ENCODE measurements around the gene NOTCH2.

Gene NOTCH2

DNA sequence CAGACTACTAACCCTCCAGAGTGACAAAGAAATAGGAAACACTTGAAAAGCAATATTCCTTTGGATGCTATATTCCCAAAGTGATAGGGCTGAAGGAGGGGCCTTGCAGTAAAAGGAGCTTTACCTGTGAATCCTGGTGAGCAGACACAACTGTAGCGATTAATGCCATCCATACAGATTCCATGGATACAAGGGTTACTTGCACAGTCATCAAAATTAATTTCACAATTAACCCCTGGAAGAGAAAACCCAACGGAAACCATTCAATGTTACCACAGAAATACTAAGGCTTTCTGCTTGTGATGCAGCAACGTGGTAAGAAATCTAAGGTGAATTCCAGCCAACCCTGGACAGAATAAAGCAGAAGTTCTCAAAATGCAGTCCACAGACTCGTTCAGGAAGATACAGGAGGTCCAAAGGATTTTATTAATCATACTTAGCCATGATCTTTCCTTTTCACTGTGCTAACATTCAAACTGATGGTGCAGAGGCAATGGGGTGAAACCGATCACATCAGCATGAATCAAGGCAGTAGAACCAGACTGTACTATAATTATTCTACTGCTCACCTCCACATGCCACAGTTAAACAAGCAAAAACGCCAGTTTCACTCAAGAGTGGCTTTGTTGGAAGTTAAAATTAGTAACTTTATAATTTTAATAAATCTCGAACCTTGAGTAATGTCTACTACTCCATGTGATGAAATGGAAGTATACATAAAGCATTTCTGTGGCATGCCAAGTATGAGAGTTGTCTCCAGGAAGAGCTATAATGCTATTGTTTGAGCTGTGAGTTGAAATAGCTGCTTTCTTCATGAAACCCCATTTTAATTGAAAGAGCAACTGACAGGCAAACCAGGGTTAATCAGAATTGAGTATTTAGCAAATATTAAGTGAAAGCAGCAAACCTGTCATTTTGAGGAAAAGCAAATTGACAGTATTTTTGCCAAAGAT lies 109.9 kb downstream of the NOTCH2 start:
- ChIA-PET POLR2A (no interaction called here), CTCF (interaction anchor here (1.0 to 10.9 kb wide), 4 partner anchors 8 to 17 kb away, joined by 3 to 100 read pairs (median 12); no protein-coding TSS in a partner anchor)
- TF ChIP-seq, protein P1, sequence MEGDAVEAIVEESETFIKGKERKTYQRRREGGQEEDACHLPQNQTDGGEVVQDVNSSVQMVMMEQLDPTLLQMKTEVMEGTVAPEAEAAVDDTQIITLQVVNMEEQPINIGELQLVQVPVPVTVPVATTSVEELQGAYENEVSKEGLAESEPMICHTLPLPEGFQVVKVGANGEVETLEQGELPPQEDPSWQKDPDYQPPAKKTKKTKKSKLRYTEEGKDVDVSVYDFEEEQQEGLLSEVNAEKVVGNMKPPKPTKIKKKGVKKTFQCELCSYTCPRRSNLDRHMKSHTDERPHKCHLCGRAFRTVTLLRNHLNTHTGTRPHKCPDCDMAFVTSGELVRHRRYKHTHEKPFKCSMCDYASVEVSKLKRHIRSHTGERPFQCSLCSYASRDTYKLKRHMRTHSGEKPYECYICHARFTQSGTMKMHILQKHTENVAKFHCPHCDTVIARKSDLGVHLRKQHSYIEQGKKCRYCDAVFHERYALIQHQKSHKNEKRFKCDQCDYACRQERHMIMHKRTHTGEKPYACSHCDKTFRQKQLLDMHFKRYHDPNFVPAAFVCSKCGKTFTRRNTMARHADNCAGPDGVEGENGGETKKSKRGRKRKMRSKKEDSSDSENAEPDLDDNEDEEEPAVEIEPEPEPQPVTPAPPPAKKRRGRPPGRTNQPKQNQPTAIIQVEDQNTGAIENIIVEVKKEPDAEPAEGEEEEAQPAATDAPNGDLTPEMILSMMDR (IDR thresholded peaks at IDR 0.05; ENCODE audit: control extremely low read depth, extremely low read depth, low read depth, missing control alignments): no peak
- DNase-seq (ENCODE audit: extremely low spot score): no peak

DNA sequence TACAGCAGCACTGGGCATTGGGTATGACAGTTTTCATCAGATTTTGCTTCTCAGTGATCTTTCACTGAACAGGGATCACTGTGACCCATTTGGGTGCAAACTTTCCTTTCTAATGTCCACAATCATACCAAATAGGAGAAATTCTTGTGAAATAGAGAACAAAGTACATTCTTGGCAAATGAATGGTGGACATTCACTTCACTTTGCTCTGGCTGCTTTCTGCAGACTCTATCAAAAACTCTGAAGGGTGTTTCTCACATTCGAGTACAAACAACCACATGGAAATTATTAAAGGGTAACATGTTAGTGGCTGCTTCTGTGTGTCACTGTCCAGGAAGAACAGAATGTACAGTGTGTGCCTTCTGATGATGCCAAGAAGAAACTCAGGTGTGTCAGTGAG lies 111.2 kb downstream of the NOTCH2 start:
- DNase-seq (ENCODE audit: extremely low spot score): no peak
- CTCF ChIA-PET: interaction anchor here (2.0 to 4.4 kb wide), 3 partner anchors 10 to 16 kb away, joined by 4 to 21 read pairs (median 11); no protein-coding TSS in a partner anchor
- POLR2A ChIA-PET: no interaction called here
- TF ChIP-seq, protein P1 (IDR thresholded peaks at IDR 0.05; ENCODE audit: control extremely low read depth, extremely low read depth, low read depth, missing control alignments): no peak

DNA sequence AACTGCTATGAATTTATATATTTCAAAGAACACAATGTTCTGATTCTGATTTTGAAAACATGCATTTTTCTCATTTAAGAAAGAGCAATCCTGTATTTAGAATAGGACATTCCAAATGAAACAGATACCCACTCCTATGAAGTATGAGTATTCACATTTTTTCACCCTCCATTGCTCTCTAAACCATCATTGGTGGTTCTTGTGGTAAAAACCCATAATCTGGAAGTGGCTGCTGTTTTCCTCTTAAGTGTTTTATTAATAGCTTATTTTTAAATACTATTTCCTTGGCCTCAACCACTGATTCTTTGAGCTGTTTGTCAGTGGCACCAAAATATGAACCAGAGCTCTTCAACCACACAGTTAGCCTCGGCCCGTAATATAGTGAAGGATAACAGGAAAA lies 113.2 kb downstream of the NOTCH2 start:
- TF ChIP-seq, protein P1 (IDR thresholded peaks at IDR 0.05; ENCODE audit: control extremely low read depth, extremely low read depth, low read depth, missing control alignments): no peak
- CTCF ChIA-PET: interaction anchor here (1.0 to 4.4 kb wide), 3 partner anchors 8 to 11 kb away, joined by 3 to 21 read pairs (median 11); no protein-coding TSS in a partner anchor
- POLR2A ChIA-PET: no interaction called here
- DNase-seq (ENCODE audit: extremely low spot score): no peak

DNA sequence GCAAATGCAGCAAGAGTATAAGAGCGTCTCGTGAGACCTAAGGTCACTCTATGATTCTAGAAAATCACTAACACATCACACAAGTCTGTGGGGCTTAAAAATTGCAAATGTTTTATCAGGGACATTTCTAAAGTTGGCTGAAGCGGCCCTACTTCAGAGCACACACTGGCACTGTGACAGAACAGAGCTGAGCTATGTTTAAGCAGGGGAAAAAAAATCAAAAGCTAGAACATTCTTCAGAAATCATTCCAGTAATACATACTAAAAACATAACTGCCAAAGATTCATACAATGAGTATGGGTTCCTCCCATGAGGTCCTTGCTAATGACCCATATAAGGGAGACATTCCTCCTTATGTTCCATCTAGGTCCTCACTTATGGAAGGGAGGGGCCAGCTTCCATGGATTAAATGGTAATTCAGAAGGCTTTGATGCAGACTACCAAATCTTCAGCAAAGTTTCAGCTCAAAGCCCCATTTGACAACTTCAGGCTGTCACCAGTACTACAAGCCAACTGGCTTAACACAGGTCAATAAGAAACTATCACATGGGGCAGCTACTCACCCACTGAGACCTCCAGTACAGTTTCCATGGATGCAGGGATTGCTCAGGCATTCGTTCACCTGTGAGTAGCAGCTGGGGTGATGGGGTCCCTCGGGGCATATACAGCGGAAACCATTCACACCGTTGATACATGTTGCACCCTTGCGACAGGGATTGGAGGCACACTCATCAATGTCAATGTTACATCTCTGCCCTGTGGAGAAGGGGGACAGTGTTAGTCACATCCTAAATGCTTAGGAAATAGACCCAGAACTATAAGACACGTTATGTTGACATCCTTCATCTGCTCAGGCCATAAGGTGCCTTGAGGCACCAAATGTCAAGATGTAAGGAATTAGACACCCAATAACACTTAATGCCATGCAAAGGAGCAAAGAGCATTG lies 114.7 kb downstream of the NOTCH2 start:
- CTCF ChIA-PET: interaction anchor here (0.9 to 1.6 kb wide), 3 partner anchors 13 to 20 kb away, joined by 4 to 6 read pairs (median 4); no protein-coding TSS in a partner anchor
- DNase-seq (ENCODE audit: extremely low spot score): no peak
- POLR2A ChIA-PET: no interaction called here
- TF ChIP-seq, protein P1 (IDR thresholded peaks at IDR 0.05; ENCODE audit: control extremely low read depth, extremely low read depth, low read depth, missing control alignments): no peak

DNA sequence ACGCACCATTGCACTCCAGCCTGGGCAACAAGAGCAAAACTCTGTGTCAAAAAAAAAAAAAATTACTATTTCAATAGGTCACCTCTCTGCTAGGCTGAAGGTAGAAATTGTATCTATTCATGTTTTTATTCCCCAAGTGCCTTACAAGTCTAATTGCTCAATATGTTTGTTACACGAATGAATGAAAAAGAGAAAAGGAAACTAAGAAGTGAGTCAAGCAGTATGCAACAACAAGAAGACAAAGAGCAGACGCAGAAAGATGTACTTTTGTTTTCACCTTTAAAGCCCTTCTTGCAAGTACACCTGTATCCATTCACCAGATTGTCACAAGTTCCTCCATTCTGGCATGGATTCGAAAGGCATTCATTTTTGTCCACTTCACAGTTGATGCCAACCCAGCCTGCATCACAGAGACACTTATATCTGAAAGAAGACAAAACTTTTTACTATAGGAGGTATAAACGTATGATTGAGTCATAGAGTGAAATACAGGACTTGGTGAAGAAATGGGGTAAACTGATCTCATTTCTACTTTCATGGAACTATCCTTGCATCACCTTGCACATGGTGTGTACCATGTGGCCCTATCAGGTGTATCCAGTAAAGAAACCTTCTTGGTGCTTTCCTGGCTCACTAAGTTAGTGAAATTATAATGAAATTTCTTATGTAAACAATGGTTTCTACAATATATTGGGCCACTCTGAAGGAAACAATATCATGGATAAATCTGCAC lies 116.0 kb downstream of the NOTCH2 start:
- no peak for DNase-seq (ENCODE audit: extremely low spot score)
- ChIA-PET CTCF (interaction anchor here (1.6 kb wide), 1 partner anchor 15 kb away, joined by 6 read pairs; no protein-coding TSS in a partner anchor), POLR2A (no interaction called here)
- TF ChIP-seq, protein P1 (IDR thresholded peaks at IDR 0.05; ENCODE audit: control extremely low read depth, extremely low read depth, low read depth, missing control alignments): no peak
